ENCODE data around the gene TPP2.

Gene TPP2

GRCh38 chr13:102657630-102658029 is 60.8 kb downstream of the TPP2 start:
- no peak for DNase-seq (ENCODE audit: low read depth in 2 of 2)

- no peak for DNase-seq (ENCODE audit: low read depth in 2 of 2)
These were observed 61.9 kb downstream of the TPP2 start for GRCh38 chr13:102658660-102659059.

- DNase-seq (ENCODE audit: low read depth in 2 of 2) = no peak
These were observed 62.5 kb downstream of the TPP2 start for GRCh38 chr13:102659168-102659713.

- DNase-seq (ENCODE audit: low read depth in 2 of 2) = no peak
These were observed 70.2 kb downstream of the TPP2 start for GRCh38 chr13:102667023-102667422.

- no peak for DNase-seq (ENCODE audit: low read depth in 2 of 2)
These were observed 71.1 kb downstream of the TPP2 start for GRCh38 chr13:102667911-102668310.

GRCh38 chr13:102670130-102670529 is 73.3 kb downstream of the TPP2 start:
- DNase-seq (ENCODE audit: low read depth in 2 of 2) = no peak

GRCh38 chr13:102675115-102675514 is 78.3 kb downstream of the TPP2 start:
- no peak for DNase-seq (ENCODE audit: low read depth in 2 of 2)

- no peak for DNase-seq (ENCODE audit: low read depth in 2 of 2)
These were observed 80.3 kb downstream of the TPP2 start for GRCh38 chr13:102677122-102677521.

GRCh38 chr13:102678339-102679107 is 81.7 kb downstream of the TPP2 start:
- DNase-seq (ENCODE audit: low read depth in 2 of 2) = no peak

GRCh38 chr13:102679449-102680132 is 82.8 kb downstream of the TPP2 start:
- no peak for DNase-seq (ENCODE audit: low read depth in 2 of 2)

- DNase-seq (ENCODE audit: low read depth in 2 of 2) = no peak
These were observed 83.4 kb downstream of the TPP2 start for GRCh38 chr13:102680133-102680717.

- DNase-seq (ENCODE audit: low read depth in 2 of 2) = no peak
These were observed 84.3 kb downstream of the TPP2 start for GRCh38 chr13:102680842-102681740.

- no peak for DNase-seq (ENCODE audit: low read depth in 2 of 2)
These were observed 85.4 kb downstream of the TPP2 start for GRCh38 chr13:102682211-102682610.

- no peak for DNase-seq (ENCODE audit: low read depth in 2 of 2)
These were observed 85.9 kb downstream of the TPP2 start for GRCh38 chr13:102682727-102683126.

GRCh38 chr13:102683637-102684036 is 86.9 kb downstream of the TPP2 start:
- DNase-seq (ENCODE audit: low read depth in 2 of 2) = no peak

- no peak for DNase-seq (ENCODE audit: low read depth in 2 of 2)
These were observed 89.2 kb downstream of the TPP2 start for GRCh38 chr13:102686024-102686423.

- no peak for DNase-seq (ENCODE audit: low read depth in 2 of 2)
These were observed 90.7 kb downstream of the TPP2 start for GRCh38 chr13:102687520-102687919.

GRCh38 chr13:102688306-102688973 is 91.7 kb downstream of the TPP2 start:
- DNase-seq (ENCODE audit: low read depth in 2 of 2) = no peak

- DNase-seq (ENCODE audit: low read depth in 2 of 2) = no peak
These were observed 94.1 kb downstream of the TPP2 start for GRCh38 chr13:102690883-102691282.

- no peak for DNase-seq (ENCODE audit: low read depth in 2 of 2)
These were observed 95.7 kb downstream of the TPP2 start for GRCh38 chr13:102692491-102692826.

GRCh38 chr13:102693250-102693649 is 96.5 kb downstream of the TPP2 start:
- no peak for DNase-seq (ENCODE audit: low read depth in 2 of 2)
